Measurements from ENCODE around the gene ADORA3. TPM values are rescaled to one million over a fixed set of nuclear protein-coding genes. Genes with fewer than 3 reads are reported as not detected.

Gene ADORA3
- polyA plus RNA-seq, 3 donors, result 0.81 to 5.5 (median 2.6) TPM

DNA sequence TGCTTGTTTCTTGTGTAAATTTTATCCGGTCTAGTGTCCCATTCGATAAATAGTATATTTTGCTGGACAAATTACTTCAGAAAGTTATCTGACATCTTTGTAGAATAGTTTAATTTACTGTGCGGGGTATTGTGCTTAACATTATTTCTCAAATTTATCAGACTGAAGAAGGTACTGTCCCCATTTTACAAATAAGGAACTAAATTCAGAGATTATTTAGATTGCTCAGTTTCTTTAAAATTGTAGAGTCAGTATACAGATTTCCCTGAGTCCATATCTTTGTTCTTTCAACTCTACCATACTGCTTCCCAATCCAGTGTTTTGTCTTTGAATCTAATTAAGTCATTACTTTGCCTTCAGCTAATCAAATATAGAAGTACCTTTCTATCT, 47.8 kb downstream of the ADORA3 start:
- no peak overlapping the region for H3K27ac ChIP-seq (ENCODE audit: low read depth, low read length)
- WGBS, 3 donors, result 91 to 96% (median 95%) methylated on average over 3 of the region's 3 CpGs

DNA sequence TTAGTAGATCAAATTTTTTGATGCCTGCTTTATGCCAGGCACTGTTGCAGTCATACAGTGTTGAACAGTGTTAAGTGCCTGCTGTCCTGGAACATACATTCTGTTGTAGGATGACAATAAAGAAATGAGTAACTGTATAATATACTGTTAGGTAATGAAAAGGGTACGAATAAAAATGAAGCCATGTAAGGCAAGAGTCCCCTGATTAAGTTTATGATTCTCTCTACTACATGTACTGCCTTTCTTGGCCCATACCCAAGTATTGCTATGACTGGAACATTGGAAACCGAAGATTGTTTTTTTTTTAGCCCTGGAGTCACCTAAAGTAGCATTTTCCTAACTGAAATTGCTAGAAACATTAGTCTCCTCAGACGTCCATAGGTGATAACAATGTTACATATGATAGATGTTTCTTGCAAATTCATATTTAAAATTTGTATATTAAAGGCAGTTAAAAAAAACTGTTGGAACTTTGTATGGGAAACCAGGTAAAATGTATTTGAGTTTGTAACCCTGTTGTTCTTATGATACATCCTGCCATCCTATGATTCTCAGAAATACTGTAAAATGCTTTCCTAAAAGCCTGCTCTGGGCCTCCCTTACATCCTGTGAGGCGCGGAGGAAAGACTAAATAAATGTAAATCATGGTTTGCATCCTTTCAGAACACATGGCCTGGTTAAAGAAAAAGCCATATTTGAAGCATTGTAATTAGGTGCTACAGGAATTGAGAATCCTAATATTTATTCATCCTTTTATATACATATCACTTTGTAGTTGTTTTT, 48.4 kb downstream of the ADORA3 start:
- H3K27ac ChIP-seq (ENCODE audit: low read depth, low read length), result no peak overlapping the region
- 71 to 72% (median 72%) methylated on average over 5 of the region's 5 CpGs for WGBS, 3 donors

DNA sequence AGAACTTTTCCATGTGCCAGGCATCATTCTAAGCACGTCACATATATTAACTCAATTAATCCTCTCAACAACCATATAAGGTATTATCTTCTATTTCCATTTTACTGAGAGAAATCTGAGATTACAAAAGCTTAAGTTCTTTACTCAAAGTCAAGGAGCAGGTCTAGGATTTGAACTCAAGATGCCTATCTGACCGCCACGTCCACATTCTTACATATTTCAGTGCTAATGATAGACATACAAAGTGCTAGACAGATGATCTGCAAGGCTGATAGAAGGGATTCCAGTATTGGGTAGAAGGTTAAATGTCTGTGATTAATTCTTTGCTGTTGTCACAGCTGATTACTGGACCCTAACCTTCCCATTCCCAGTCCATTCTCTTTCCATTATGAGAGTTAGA, 49.7 kb downstream of the ADORA3 start:
- 86 to 97% (median 90%) methylated on average over 3 of the region's 3 CpGs for WGBS, 3 donors
- H3K27ac ChIP-seq (ENCODE audit: low read depth, low read length), result no peak overlapping the region

DNA sequence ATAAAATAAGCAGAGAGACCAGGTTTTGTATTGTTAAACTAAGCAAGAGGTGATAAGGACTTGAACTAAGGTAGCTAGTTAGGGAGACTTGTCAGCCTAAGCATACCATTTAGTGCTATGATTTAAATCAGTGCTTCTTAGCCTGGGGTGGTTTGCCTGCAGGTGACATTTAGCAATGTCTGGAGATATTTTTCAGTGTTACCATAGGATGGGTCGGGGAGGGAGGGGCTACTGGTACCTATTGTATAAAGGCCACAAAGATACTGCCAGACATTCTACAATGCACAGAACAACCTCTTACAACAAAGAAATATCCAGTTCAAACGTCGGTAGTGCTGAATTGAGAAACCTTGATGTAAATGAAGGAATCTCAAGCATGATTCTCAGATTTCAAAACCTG, 50.9 kb downstream of the ADORA3 start:
- no peak overlapping the region for H3K27ac ChIP-seq (ENCODE audit: low read depth, low read length)
- 73 to 79% (median 75%) methylated on average over 3 of the region's 3 CpGs for WGBS, 3 donors

DNA sequence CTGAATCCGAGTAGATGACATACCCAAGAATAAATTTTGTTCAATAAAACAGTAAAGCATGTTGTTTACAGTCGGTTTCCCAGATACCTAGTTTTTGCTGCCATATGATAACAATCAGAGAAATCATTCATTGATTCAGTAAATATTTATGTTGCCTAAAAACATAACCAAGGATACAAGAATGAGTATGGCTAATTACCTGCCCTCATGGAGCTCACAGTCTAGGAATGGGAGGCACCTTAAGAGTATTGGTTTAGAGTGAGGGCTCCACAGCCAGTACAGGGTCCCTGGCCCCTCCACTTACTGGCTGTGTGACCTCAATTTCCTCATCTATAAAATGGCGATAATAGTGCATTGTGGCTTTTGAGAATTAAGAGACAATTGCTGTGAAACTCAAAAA, 53.2 kb downstream of the ADORA3 start:
- H3K27ac ChIP-seq (ENCODE audit: low read depth, low read length), result no peak overlapping the region
- WGBS, 3 donors, result 38 to 51% (median 45%) methylated on average over 3 of the region's 3 CpGs

DNA sequence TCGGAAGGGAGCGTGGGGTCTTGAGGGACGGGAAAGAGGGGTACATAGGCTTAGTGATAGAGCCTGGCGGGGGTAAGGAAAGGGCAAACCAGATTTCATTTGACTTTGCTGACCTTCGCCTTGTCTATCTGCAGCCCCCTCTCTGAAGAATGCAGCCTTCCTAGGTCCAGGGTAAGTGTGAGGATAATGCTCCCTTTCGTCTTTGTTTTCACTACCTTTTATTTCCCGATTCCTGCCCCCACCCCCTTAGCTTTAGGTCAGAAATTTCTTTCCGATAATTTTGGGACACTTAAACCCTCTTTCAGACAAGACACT, 53.8 kb downstream of the ADORA3 start:
- no peak overlapping the region for H3K27ac ChIP-seq (ENCODE audit: low read depth, low read length)
- 0 to 1% (median 1%) methylated on average over 8 of the region's 8 CpGs for WGBS, 3 donors

Other genes starting within 250 kb of the ADORA3 start
- 10 to 100 TPM in 1 of 3 donors, under 1 TPM in 1, not detected in 1; 0.03 to 14.0 TPM for gene CHIA, start 212.8 kb downstream of the ADORA3 start, polyA plus RNA-seq
- under 1 TPM; 0.32 to 0.90 (median 0.65) TPM for gene OVGP1, start 75.9 kb downstream of the ADORA3 start, polyA plus RNA-seq
- 10 to 100 TPM in 2 of 3 donors, 1 to 10 TPM in 1; 9.0 to 29.0 (median 27.0) TPM for gene WDR77, start 54.4 kb downstream of the ADORA3 start, polyA plus RNA-seq
- 100 to 1,000 TPM; 144 to 252 (median 245) TPM for gene ATP5PB, start 54.2 kb downstream of the ADORA3 start, polyA plus RNA-seq
- 10 to 100 TPM in 2 of 3 donors, 1 to 10 TPM in 1; 6.1 to 78.7 (median 38.7) TPM for gene C1orf162, start 29.6 kb downstream of the ADORA3 start, polyA plus RNA-seq
- 10 to 100 TPM in 1 of 3 donors, 1 to 10 TPM in 1, under 1 TPM in 1; 0.49 to 11.2 (median 2.8) TPM for gene TMIGD3, start within 50 bp of the ADORA3 start, polyA plus RNA-seq
- 100 to 1,000 TPM in 1 of 3 donors, 10 to 100 TPM in 2; 22.9 to 128 (median 57.1) TPM for gene RAP1A, start 116.2 kb upstream of the ADORA3 start, polyA plus RNA-seq
- 1 to 10 TPM in 2 of 3 donors, under 1 TPM in 1; 0.66 to 6.3 (median 4.3) TPM for gene INKA2, start 235.8 kb upstream of the ADORA3 start, polyA plus RNA-seq

Data from adipose tissue (tissue), 3 donors.